22Rv1 (cell line): Measurements from ENCODE around the gene SMYD2.

ENCODE experiments used
- ZFX ChIP-seq: fragments of 450-650 bp; IDR thresholded peaks from 2 replicates; pipeline ENCODE4 v1.6.1; 2017; ENCODE audit warnings: antibody characterized with exemption, borderline replicate concordance
- TF ChIP-seq, protein P1 (sequence below): fragments of 450-650 bp; IDR thresholded peaks from 2 replicates; pipeline ENCODE4 v1.5.1; 2017; ENCODE audit warnings: mild to moderate bottlenecking

DNA sequence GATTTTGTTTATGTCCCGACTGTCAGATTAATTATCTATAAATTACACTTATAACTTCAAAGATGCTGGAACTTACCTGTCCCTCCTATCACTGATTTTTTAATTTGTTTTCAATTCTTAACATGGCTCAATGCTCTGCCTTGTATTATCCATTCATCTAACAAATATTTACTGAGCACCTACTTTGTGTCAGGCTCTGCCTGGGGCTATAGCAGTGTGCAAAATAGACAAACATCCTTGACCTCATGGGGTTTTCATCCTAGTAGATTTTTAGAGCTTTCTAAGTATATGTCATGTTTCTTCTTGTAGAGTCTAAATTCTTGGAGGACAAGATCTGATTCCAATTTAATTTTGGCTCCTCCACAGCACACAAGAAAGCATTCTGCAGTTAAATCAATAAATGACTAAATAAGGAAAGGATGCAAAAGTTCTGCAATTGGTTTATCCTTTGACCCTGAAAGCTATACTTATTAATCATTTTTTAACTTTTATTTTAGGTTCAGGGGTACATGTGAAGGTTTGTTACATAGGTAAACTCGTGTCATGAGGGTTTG is 10.8 kb upstream of the SMYD2 start:
- TF ChIP-seq, protein P1, sequence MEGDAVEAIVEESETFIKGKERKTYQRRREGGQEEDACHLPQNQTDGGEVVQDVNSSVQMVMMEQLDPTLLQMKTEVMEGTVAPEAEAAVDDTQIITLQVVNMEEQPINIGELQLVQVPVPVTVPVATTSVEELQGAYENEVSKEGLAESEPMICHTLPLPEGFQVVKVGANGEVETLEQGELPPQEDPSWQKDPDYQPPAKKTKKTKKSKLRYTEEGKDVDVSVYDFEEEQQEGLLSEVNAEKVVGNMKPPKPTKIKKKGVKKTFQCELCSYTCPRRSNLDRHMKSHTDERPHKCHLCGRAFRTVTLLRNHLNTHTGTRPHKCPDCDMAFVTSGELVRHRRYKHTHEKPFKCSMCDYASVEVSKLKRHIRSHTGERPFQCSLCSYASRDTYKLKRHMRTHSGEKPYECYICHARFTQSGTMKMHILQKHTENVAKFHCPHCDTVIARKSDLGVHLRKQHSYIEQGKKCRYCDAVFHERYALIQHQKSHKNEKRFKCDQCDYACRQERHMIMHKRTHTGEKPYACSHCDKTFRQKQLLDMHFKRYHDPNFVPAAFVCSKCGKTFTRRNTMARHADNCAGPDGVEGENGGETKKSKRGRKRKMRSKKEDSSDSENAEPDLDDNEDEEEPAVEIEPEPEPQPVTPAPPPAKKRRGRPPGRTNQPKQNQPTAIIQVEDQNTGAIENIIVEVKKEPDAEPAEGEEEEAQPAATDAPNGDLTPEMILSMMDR = no peak
- no peak for TF ChIP-seq ZFX
